SK-N-SH (cell line): ENCODE results near the gene DISP2. TPM values are rescaled to one million over a fixed set of nuclear protein-coding genes. Genes with fewer than 3 reads are reported as not detected.

ENCODE experiments used
- CTCF ChIA-PET: fragments of 300-600, 350-600 bp; formaldehyde crosslinking; extraction: SDS; loops from one replicate; lab custom pipeline; 2021; lab: Yijun Ruan, JAX
- POLR2A ChIA-PET: fragments of 350-600 bp; sonication (Branson Sonifier 250); formaldehyde crosslinking; extraction: SDS; loops from one replicate; lab custom pipeline; 2020; ENCODE audit warnings: antibody characterized with exemption, inconsistent platforms; lab: Yijun Ruan, JAX
- DNase-seq: peaks from one replicate; pipeline ENCODE4 v3.0.0; 2012
- H2AFZ ChIP-seq: fragments of 200-600 bp; sonication (generic); 2 replicates; pipeline ENCODE4 v1.8.1; 2016; ENCODE audit warnings: antibody characterized with exemption, mild to moderate bottlenecking, low read depth
- H3F3A ChIP-seq: fragments of 200-600 bp; sonication (generic); replicated peaks from 2 replicates; pipeline ENCODE3; 2016; ENCODE audit warnings: antibody characterized with exemption, mild to moderate bottlenecking; ENCODE audit not compliant: insufficient read depth
- H3K27ac ChIP-seq, 2 experiments: fragments of 200-500 bp in 1 of 2; fragments of 200-600 bp in 1 of 2; sonication (Bioruptor generic) in 1 of 2; sonication (generic), shearing (Covaris generic) in 1 of 2; 2 replicates each; pipeline versions ENCODE4 v1.5.1 to v1.6.1; 2014 to 2016; ENCODE audit warnings: low read depth in 2 of 2, inconsistent platforms in 1 of 2, low read length in 1 of 2, mild to moderate bottlenecking in 1 of 2, mixed read lengths in 1 of 2
- H3K27me3 ChIP-seq: fragments of 200-600 bp; sonication (generic), shearing (Covaris generic); 2 replicates; pipeline ENCODE4 v1.6.1; 2016; ENCODE audit warnings: mixed run types; ENCODE audit not compliant: insufficient read depth
- H3K36me3 ChIP-seq, 2 experiments: fragments of 200-500 bp in 1 of 2; fragments of 200-600 bp in 1 of 2; sonication (Bioruptor generic) in 1 of 2; sonication (generic) in 1 of 2; replicated peaks in 1 of 2; 2 replicates each; pipeline versions ENCODE3 to v1.5.1; 2014 to 2016; ENCODE audit warnings: low read length in 1 of 2, mild to moderate bottlenecking in 1 of 2; ENCODE audit not compliant: insufficient read depth in 2 of 2, control insufficient read depth in 1 of 2
- H3K4me1 ChIP-seq, 2 experiments: fragments of 200-500 bp in 1 of 2; fragments of 200-600 bp in 1 of 2; sonication (Bioruptor generic) in 1 of 2; sonication (generic), shearing (Covaris generic) in 1 of 2; 2 replicates each; pipeline versions ENCODE4 v1.5.1 to v1.6.1; 2014 to 2016; ENCODE audit warnings: low read depth in 1 of 2, low read length in 1 of 2, mixed run types in 1 of 2; ENCODE audit not compliant: insufficient read depth in 2 of 2, control insufficient read depth in 1 of 2
- H3K4me2 ChIP-seq: fragments of 200-600 bp; sonication (generic), shearing (Covaris generic); 2 replicates; pipeline ENCODE4 v1.6.1; 2017; ENCODE audit warnings: mixed run types
- H3K4me3 ChIP-seq, 2 experiments: fragments of 200-500 bp in 1 of 2; fragments of 200-600 bp in 1 of 2; sonication (Bioruptor generic) in 1 of 2; sonication (generic), shearing (Covaris generic) in 1 of 2; 2 replicates each; pipeline versions ENCODE4 v1.5.1 to v1.8.1; 2014 to 2016; ENCODE audit warnings: low read depth in 2 of 2, inconsistent platforms in 1 of 2, low read length in 1 of 2, mild to moderate bottlenecking in 1 of 2, mixed read lengths in 1 of 2, moderate library complexity in 1 of 2
- H3K79me2 ChIP-seq: fragments of 200-600 bp; sonication (generic); 2 replicates; pipeline ENCODE4 v1.8.1; 2017; ENCODE audit warnings: mild to moderate bottlenecking; ENCODE audit not compliant: insufficient read depth
- H3K9ac ChIP-seq: fragments of 200-600 bp; sonication (generic); 2 replicates; pipeline ENCODE4 v1.6.1; 2017; ENCODE audit warnings: mixed run types
- H3K9me2 ChIP-seq: fragments of 200-600 bp; sonication (generic); 2 replicates; pipeline ENCODE4 v1.6.1; 2017; ENCODE audit warnings: mixed run types
- H3K9me3 ChIP-seq: fragments of 200-600 bp; sonication (generic); 2 replicates; pipeline ENCODE4 v1.6.1; 2017; ENCODE audit warnings: mixed run types, mild to moderate bottlenecking, moderate library complexity
- H4K20me1 ChIP-seq: fragments of 200-600 bp; sonication (generic); 2 replicates; pipeline ENCODE4 v1.6.1; 2017; ENCODE audit warnings: mild to moderate bottlenecking, mixed run types; ENCODE audit not compliant: insufficient read depth
- EP300 ChIP-seq, 2 experiments: IDR thresholded peaks; 2 replicates each; pipeline versions ENCODE4 v1.4.0 to v1.6.1; 2012; ENCODE audit warnings: borderline replicate concordance in 1 of 2, low read depth in 1 of 2, low read length in 1 of 2
- GABPA ChIP-seq: IDR thresholded peaks from 2 replicates; pipeline ENCODE4 v1.4.0; 2012; ENCODE audit warnings: low read depth, mild to moderate bottlenecking
- GATA2 ChIP-seq: sonication (generic); formaldehyde crosslinking; IDR thresholded peaks from 2 replicates; pipeline ENCODE4 v1.5.0; 2020; ENCODE audit warnings: mild to moderate bottlenecking, missing genetic modification reagents
- JUND ChIP-seq: IDR thresholded peaks from 2 replicates; pipeline ENCODE4 v1.4.0; 2012
- MEF2A ChIP-seq: IDR thresholded peaks from 2 replicates; pipeline ENCODE4 v1.4.0; 2012; ENCODE audit warnings: low read depth, borderline replicate concordance
- NFIC ChIP-seq: IDR thresholded peaks from 2 replicates; pipeline ENCODE4 v1.4.0; 2012; ENCODE audit warnings: borderline replicate concordance
- POLR2AphosphoS5 ChIP-seq: IDR thresholded peaks from 2 replicates; pipeline ENCODE4 v1.6.1; 2012; ENCODE audit warnings: low read depth, low read length
- TAF1 ChIP-seq: IDR thresholded peaks from 2 replicates; pipeline ENCODE4 v1.6.1; 2012; ENCODE audit warnings: low read depth, mild to moderate bottlenecking, low read length, moderate library complexity, borderline replicate concordance
- TEAD4 ChIP-seq: IDR thresholded peaks from 2 replicates; pipeline ENCODE4 v1.4.0; 2012; ENCODE audit warnings: mild to moderate bottlenecking, borderline replicate concordance; ENCODE audit not compliant: insufficient read depth
- WGBS: methylation state at CpG from one replicate; pipeline ENCODE4 v1.1.6; 2017; ENCODE audit warnings: low lambda C conversion rate; 5-methylcytosine and 5-hydroxymethylcytosine counted together
- polyA plus RNA-seq, 3 experiments: library from polyadenylated mRNA; depleted of rRNA; stranded (reverse); fragments of >200 nt; gene quantifications; 2 replicates each; pipeline ENCODE4 v1.2.3, GENCODE V29; 2012
- TF ChIP-seq, protein P1 (sequence below): fragments of 200-600 bp; sonication (generic); IDR thresholded peaks from 2 replicates; pipeline ENCODE4 v1.6.1; 2017; ENCODE audit warnings: antibody characterized with exemption, mild to moderate bottlenecking, moderate library complexity
- TF ChIP-seq, protein P2 (sequence below): IDR thresholded peaks from 2 replicates; pipeline ENCODE4 v1.4.0; 2012; ENCODE audit warnings: low read depth
- TF ChIP-seq, protein P3 (sequence below): IDR thresholded peaks from 2 replicates; pipeline ENCODE4 v1.6.1; 2012; ENCODE audit warnings: mild to moderate bottlenecking, low read depth, low read length, moderate library complexity
- TF ChIP-seq, protein P4 (sequence below): fragments of 150-350 bp; IDR thresholded peaks from 2 replicates; pipeline ENCODE4 v1.6.1; 2016; ENCODE audit warnings: mild to moderate bottlenecking, low read depth, low read length
- TF ChIP-seq, protein P5 (sequence below): IDR thresholded peaks from 2 replicates; pipeline ENCODE4 v1.4.0; 2012; ENCODE audit warnings: low read depth, borderline replicate concordance

DISP2 gene
- polyA plus RNA-seq, 1 of the 3 experiments (the other 2 are of a cell fraction) = 0.12 TPM

DNA sequence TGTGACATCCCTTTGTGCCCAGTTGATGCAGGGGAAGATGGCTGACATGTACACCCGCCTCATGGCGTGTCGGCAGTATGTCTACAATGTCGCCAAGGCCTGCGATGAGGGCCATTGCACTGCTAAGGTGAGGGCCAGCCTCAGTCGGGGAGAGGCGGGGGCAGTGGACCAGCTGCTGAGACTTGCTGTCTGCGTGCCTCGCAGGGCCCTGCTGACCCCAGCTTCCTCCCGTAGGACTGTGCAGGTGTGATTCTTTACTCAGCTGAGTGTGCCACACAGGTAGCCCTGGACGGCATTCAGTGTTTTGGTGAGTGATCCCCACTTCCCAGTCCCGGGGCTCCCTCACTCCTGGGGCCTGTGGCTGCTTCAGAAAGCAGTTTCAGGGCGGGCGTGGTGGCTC is 58.0 kb downstream of the DISP2 start:
- Histone ChIP-seq H3K27me3 (no peaks in the 10 kb centered on the region), H3K4me1 (peaks cover 0 to 11% of the 10 kb centered on the region in 2 experiments; a peak in 1 of 4 replicates), H3K27ac (no peak overlapping the region), H3K4me2 (no peak overlapping the region), H2AFZ (no peak overlapping the region), H3K9me3 (no peaks in the 10 kb centered on the region), H4K20me1 (no peaks in the 10 kb centered on the region), H3F3A (peaks cover 11% of the 10 kb centered on the region), H3K9me2 (no peaks in the 10 kb centered on the region), H3K79me2 (no peaks in the 10 kb centered on the region), H3K36me3 (peaks cover 12 to 45% of the 10 kb centered on the region in 2 experiments), H3K4me3 (no peak overlapping the region), H3K9ac (no peak overlapping the region)
- no peak for TF ChIP-seq POLR2AphosphoS5
- TF ChIP-seq JUND = no peak
- no peak for TF ChIP-seq GABPA
- TF ChIP-seq TAF1 = no peak
- no peak for TF ChIP-seq MEF2A
- WGBS = 60% methylated on average over 1 of the region's 14 CpGs
- DNase-seq = no peak
- CTCF ChIA-PET = interaction anchor here (16.9 kb wide), 1 partner anchor 76 kb away, joined by 299 read pairs; the partner anchor contains the start of gene CCDC9B
- POLR2A ChIA-PET = interaction anchor here (1.5 kb wide), 1 partner anchor 9 kb away, joined by 3 read pairs; no protein-coding TSS in a partner anchor

DNA sequence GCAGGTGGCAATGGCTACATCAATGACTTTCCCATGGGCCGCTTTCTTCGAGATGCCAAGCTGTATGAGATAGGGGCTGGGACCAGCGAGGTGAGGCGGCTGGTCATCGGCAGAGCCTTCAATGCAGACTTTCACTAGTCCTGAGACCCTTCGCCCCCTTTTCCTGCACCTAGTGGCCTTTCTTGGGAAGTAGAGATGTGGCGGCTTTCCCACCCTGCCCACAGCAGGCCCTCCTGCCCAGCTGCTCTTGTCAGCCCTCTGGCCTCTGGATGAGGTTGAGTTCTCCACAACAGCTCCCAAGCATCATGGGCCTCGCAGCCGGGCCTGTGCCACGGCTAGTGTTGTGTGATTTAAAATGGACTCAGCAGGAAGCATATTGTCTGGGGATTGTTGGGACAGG is 60.1 kb downstream of the DISP2 start:
- TF ChIP-seq TAF1 (no peak), EP300 (IDR thresholded peaks at IDR 0.05; ENCODE audit: borderline replicate concordance in 1 of 2, low read depth in 1 of 2, low read length in 1 of 2) (no peak), NFIC (no peak), TEAD4 (no peak), JUND (no peak), GATA2 (CRISPR knock-in tag) (no peak)
- TF ChIP-seq, protein P1, sequence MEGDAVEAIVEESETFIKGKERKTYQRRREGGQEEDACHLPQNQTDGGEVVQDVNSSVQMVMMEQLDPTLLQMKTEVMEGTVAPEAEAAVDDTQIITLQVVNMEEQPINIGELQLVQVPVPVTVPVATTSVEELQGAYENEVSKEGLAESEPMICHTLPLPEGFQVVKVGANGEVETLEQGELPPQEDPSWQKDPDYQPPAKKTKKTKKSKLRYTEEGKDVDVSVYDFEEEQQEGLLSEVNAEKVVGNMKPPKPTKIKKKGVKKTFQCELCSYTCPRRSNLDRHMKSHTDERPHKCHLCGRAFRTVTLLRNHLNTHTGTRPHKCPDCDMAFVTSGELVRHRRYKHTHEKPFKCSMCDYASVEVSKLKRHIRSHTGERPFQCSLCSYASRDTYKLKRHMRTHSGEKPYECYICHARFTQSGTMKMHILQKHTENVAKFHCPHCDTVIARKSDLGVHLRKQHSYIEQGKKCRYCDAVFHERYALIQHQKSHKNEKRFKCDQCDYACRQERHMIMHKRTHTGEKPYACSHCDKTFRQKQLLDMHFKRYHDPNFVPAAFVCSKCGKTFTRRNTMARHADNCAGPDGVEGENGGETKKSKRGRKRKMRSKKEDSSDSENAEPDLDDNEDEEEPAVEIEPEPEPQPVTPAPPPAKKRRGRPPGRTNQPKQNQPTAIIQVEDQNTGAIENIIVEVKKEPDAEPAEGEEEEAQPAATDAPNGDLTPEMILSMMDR = no peak
- TF ChIP-seq, protein P2, sequence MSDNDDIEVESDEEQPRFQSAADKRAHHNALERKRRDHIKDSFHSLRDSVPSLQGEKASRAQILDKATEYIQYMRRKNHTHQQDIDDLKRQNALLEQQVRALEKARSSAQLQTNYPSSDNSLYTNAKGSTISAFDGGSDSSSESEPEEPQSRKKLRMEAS = no peak
- TF ChIP-seq, protein P3, sequence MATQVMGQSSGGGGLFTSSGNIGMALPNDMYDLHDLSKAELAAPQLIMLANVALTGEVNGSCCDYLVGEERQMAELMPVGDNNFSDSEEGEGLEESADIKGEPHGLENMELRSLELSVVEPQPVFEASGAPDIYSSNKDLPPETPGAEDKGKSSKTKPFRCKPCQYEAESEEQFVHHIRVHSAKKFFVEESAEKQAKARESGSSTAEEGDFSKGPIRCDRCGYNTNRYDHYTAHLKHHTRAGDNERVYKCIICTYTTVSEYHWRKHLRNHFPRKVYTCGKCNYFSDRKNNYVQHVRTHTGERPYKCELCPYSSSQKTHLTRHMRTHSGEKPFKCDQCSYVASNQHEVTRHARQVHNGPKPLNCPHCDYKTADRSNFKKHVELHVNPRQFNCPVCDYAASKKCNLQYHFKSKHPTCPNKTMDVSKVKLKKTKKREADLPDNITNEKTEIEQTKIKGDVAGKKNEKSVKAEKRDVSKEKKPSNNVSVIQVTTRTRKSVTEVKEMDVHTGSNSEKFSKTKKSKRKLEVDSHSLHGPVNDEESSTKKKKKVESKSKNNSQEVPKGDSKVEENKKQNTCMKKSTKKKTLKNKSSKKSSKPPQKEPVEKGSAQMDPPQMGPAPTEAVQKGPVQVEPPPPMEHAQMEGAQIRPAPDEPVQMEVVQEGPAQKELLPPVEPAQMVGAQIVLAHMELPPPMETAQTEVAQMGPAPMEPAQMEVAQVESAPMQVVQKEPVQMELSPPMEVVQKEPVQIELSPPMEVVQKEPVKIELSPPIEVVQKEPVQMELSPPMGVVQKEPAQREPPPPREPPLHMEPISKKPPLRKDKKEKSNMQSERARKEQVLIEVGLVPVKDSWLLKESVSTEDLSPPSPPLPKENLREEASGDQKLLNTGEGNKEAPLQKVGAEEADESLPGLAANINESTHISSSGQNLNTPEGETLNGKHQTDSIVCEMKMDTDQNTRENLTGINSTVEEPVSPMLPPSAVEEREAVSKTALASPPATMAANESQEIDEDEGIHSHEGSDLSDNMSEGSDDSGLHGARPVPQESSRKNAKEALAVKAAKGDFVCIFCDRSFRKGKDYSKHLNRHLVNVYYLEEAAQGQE = no peak
- TF ChIP-seq, protein P4, sequence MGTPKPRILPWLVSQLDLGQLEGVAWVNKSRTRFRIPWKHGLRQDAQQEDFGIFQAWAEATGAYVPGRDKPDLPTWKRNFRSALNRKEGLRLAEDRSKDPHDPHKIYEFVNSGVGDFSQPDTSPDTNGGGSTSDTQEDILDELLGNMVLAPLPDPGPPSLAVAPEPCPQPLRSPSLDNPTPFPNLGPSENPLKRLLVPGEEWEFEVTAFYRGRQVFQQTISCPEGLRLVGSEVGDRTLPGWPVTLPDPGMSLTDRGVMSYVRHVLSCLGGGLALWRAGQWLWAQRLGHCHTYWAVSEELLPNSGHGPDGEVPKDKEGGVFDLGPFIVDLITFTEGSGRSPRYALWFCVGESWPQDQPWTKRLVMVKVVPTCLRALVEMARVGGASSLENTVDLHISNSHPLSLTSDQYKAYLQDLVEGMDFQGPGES = no peak
- TF ChIP-seq, protein P5, sequence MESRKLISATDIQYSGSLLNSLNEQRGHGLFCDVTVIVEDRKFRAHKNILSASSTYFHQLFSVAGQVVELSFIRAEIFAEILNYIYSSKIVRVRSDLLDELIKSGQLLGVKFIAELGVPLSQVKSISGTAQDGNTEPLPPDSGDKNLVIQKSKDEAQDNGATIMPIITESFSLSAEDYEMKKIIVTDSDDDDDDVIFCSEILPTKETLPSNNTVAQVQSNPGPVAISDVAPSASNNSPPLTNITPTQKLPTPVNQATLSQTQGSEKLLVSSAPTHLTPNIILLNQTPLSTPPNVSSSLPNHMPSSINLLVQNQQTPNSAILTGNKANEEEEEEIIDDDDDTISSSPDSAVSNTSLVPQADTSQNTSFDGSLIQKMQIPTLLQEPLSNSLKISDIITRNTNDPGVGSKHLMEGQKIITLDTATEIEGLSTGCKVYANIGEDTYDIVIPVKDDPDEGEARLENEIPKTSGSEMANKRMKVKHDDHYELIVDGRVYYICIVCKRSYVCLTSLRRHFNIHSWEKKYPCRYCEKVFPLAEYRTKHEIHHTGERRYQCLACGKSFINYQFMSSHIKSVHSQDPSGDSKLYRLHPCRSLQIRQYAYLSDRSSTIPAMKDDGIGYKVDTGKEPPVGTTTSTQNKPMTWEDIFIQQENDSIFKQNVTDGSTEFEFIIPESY = no peak
- Histone ChIP-seq H3K9me3 (no peaks in the 10 kb centered on the region), H3K79me2 (no peaks in the 10 kb centered on the region), H3K27ac (no peak overlapping the region), H4K20me1 (no peaks in the 10 kb centered on the region), H3K4me3 (no peak overlapping the region), H3K36me3 (peaks cover 9 to 26% of the 10 kb centered on the region in 2 experiments), H3F3A (peaks cover 15% of the 10 kb centered on the region), H3K4me2 (no peak overlapping the region), H3K9ac (no peak overlapping the region), H3K9me2 (no peaks in the 10 kb centered on the region), H3K27me3 (no peaks in the 10 kb centered on the region), H2AFZ (no peak overlapping the region), H3K4me1 (peaks cover 0 to 20% of the 10 kb centered on the region in 2 experiments; a peak in 1 of 4 replicates)
- no peak for DNase-seq
- CTCF ChIA-PET = interaction anchor here (0.6 to 16.9 kb wide), 4 partner anchors 17 to 201 kb away, joined by 3 to 299 read pairs (median 4); partner anchors contain the start of gene CCDC9B
- 99% methylated on average over 10 of the region's 10 CpGs for WGBS
- POLR2A ChIA-PET = no interaction called here
